NB4 (cell line): Measurements from ENCODE around the gene SERF1B.
"Not testable (repeated sequence)": the region's sequence is repeated elsewhere in the genome, so short reads cannot be mapped to it uniquely, and the experiment has no call there.

Experiments used
- POLR2A ChIP-seq: IDR thresholded peaks from 2 replicates; pipeline ENCODE4 v1.6.1; 2011; ENCODE audit warnings: mild to moderate bottlenecking; ENCODE audit not compliant: insufficient read length; ENCODE audit errors: extremely low read depth
- TF ChIP-seq, protein P1 (sequence below): IDR thresholded peaks from one replicate; pipeline ENCODE4 v1.5.1; 2012; ENCODE audit warnings: low read depth, low read length

DNA sequence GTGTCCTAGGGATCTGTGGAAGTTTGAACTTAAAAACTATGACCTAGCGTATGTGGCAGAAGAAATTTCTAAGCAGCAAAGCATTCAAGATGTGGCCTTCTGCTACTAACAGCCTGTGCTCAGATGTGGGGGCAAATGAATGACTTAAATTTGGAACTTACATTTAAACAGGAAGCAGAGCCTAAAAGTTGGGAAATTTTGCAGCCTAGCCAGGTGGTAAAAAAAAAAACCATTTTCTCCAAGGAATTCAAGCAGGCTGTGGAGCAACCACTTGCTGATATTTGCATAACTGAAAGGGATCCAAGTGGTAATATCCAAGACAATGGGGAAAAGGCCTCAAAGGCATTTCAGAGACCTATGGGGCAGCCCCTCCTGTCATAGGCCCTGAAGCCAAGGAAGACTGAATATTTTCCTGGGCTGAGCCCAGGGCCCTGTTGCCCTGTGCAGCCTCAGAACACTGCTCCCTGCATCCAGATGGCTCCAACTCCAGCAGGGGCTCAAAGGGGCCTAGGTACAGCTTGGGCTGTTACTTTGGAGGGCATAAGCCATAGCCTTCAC is 63.9 kb downstream of the SERF1B start:
- not testable (repeated sequence) for TF ChIP-seq POLR2A
- TF ChIP-seq, protein P1, sequence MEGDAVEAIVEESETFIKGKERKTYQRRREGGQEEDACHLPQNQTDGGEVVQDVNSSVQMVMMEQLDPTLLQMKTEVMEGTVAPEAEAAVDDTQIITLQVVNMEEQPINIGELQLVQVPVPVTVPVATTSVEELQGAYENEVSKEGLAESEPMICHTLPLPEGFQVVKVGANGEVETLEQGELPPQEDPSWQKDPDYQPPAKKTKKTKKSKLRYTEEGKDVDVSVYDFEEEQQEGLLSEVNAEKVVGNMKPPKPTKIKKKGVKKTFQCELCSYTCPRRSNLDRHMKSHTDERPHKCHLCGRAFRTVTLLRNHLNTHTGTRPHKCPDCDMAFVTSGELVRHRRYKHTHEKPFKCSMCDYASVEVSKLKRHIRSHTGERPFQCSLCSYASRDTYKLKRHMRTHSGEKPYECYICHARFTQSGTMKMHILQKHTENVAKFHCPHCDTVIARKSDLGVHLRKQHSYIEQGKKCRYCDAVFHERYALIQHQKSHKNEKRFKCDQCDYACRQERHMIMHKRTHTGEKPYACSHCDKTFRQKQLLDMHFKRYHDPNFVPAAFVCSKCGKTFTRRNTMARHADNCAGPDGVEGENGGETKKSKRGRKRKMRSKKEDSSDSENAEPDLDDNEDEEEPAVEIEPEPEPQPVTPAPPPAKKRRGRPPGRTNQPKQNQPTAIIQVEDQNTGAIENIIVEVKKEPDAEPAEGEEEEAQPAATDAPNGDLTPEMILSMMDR = not testable (repeated sequence)
